GM21786 (cell line): ENCODE measurements around the gene DRAM1.
"Not testable (repeated sequence)": the region's sequence is repeated elsewhere in the genome, so short reads cannot be mapped to it uniquely, and the experiment has no call there.

Source experiments
- ATAC-seq: cut with Tn5 transposase; IDR thresholded peaks from one replicate; pipeline ENCODE4 v1.9.1; 2021; ENCODE audit not compliant: unreplicated experiment

The DRAM1 gene

GRCh38 chr12:101901777-101902176, 24.4 kb downstream of the DRAM1 start:
- no peak for ATAC-seq

DNA sequence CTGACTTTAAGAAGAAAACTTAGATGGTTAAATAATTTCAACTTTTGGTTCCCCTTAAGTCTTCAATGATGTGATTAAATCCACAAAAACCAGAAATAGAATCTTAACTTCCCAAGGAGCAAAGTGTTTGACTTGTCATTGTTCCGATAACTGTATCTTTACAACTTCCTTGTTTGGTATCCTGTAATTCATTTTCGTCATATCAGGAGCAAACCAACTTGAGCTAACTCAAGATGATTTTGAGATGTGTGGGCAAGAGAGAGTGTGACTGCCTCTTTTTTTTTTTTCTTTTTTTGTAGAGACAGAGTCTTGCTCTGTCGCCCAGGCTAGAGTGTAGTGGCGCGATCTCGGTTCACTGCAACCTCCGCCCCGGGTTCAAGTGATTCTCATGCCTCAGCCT, 25.3 kb downstream of the DRAM1 start:
- no peak for ATAC-seq

- no peak for ATAC-seq
Observed at GRCh38 chr12:101906226-101906625, 28.8 kb downstream of the DRAM1 start.

- no peak for ATAC-seq
Observed at GRCh38 chr12:101908395-101908794, 31.0 kb downstream of the DRAM1 start.

GRCh38 chr12:101909646-101910045, 32.3 kb downstream of the DRAM1 start:
- ATAC-seq = peak; percentile 34

DNA sequence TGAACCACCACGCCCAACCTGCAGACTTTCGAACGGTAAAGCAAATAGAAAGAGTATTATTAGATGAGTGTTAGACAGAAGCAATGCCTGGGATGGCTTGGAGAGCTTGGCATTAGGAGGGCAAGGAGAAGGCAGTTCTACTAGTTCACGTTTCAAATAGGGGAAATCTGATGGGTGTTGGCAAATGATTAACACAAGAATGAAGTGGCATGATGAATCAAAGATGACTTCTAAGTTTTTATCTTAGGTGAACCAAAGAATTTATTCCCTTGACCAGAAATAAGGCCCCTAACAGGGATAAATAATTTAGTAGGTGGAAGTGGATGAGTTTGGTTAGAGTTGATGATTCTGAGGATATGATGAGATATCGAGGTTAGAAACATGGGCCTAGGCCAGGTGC, 38.5 kb downstream of the DRAM1 start:
- no peak for ATAC-seq

GRCh38 chr12:101918805-101919204, 41.4 kb downstream of the DRAM1 start:
- not testable (repeated sequence) for ATAC-seq

- no peak for ATAC-seq
Observed at GRCh38 chr12:101919447-101919846, 42.1 kb downstream of the DRAM1 start.

DNA sequence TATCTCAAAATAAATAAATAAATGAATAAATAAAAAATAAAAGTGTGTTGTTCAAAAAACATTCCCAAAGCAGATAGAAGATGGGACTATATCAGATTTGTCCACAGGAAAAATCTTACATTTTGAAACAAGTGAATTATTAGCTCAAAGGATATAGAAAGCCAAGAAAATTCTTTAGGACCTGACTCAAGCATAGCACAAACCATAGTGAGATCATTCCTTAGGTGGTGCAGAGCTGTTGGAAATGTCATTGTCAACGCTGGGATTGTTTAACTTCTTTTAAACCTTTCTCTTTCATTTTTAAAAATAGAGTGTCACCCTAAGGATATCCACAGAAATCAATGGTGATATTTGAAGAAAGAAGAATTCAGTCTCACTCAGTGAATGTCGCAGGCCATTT, 43.5 kb downstream of the DRAM1 start:
- no peak for ATAC-seq

DNA sequence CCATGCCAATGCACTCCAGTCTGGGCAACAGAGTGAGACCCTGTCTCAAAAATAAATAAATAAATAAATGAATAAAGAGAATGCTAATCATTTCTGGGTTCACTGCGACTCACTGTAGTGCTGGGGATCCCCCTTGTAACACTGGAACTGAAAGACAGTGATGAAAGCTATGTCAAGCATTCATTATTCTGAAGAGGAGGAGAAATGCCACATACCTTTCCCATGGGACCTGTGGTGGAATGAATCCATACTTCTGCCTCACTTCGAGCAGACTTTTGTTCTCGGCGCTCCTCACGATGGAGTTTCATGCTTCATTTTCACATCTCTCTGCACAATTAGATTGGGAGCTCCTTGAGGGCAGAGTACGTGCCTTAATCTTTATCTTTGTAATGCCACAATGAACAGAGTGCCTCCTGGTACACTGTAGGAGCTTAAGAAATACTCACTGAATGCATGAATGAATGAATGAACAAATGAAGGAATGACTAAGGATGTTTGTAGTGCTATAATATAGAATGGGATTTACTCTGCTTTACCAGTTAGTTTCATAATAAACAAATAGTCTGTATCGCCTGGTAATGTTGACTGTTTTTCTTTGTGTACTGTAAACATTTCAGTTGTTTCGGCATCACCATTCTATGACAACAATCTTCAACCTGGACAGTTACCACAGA, 45.8 kb downstream of the DRAM1 start:
- peak; percentile 60 for ATAC-seq

GRCh38 chr12:101924618-101925017, 47.2 kb downstream of the DRAM1 start:
- ATAC-seq = no peak

DNA sequence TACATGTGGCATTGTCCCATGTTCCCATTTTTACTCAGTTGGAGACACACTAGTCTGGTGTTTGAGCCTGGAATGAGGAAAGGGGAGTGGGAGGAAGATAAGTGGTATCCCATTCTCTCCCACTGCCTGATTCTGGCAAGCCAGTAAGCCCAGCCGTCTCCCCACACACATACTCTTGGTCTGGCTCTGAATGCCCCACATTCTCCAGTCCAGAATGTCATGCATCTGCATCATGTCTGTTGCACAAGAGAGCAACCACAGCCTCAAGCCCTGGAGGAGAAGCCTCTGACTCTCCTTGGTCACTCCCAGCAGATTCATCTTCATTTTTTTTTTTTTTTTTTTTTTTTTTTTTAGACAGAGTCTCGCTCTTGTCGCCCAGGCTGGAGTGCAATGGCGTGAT, 48.0 kb downstream of the DRAM1 start:
- no peak for ATAC-seq

- no peak for ATAC-seq
Observed at GRCh38 chr12:101925935-101926334, 48.6 kb downstream of the DRAM1 start.

DNA sequence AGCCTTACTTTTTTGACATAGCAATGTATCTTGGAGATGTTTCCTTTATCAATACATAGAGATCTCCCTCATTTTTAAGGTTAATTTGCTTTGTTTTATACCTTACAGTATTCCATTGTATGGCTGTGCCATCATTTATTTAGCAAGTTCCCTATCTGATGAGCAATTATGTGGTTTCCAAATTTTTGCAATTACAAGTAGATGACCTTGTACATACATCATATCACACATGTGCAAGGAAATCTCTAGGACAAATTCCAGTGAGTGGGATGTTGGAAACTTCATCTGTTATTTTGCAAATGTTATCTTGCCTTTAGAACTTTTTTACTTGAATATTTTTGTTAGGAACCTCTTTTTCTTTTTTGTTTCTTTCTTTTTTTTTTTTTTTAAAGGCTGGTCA, 49.7 kb downstream of the DRAM1 start:
- ATAC-seq = no peak

DNA sequence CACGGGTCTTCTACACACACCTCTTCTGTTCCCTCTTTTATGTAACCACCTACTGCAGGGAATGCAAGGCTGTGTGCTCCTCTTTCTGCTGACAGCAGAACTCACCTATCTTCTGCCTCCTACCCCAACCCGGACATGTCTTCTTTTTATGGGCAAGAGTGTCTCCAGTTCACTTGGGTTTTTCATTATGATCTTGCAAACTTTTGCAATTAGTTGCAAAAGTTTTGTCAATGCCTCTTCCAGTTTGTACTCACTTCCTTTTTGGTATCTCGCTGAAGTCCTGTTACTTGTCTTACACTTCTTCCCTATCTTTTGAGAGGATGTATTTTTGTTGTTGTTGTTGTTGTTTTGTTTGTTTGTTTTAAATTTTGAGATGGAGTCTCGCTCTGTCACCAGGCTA, 50.6 kb downstream of the DRAM1 start:
- no peak for ATAC-seq

GRCh38 chr12:101928556-101928955, 51.2 kb downstream of the DRAM1 start:
- ATAC-seq = no peak

DNA sequence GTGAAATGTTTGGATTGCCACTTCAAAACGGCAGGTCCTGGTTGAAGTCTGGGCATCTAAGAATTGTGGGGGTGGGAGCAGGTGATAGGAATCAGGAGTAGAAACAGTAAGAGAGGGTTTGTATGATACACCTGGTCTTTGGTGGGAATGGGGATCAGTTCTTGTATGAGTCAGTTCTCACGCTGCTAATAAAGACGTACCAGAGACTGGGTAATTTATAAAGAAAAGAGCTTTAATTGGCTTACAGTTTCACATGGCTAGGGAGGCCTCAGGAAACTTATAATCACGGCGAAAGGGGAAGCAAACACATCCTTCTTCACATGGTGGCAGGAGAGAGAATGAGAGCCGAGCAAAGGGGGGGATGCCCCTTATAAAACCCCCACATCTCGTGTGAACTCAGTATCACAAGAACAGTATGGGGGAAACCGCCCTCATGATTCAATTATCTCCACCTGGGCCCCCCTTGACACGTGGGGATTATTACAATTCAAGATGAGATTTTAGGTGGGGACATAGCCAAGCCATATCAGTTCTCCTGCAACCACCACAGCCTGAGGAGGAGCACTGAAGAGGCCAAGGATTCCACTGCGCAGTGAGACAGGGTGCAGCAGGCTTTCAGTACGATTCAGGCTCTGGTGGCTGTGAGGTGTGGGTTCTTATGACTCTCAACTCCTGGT, 52.1 kb downstream of the DRAM1 start:
- peak; percentile 24 for ATAC-seq

DNA sequence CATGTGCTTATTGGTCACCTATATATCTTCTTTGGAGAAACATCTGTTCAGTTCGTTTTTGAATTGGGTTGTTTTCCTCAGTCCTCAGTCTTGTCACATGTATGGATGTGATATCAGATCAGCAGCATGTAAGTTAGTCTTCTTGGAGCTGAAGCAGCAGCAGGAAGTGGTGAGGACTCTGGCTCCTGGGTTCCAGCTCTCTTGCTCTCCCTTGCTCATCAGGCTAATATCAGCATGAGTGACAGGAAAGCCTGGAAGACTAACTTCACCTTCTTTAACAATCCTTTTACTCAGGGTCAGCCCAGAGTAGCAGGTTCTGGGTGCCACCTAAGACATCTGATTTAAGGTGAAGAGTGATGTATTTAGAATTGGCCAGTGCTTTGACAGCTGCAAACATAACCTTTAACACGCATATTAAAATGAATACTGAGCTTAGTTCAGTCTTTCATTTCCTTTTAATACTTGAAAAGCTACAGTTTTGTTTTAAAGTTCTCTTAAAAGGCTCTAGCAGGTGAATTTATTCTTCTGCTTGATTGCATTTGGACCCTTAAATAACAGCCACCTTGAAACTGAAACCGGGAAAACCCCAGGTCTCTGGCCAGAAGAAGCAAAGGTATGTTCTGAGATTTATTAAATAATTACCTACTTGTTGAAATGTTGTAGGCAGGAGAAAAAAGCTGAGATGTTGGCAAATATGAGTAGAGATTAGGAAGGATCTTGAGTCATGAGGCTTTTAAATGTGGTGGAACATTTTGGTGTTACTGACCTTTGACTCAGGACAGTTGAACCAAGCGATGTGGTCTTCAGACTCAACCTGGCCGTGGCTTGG, 54.3 kb downstream of the DRAM1 start:
- ATAC-seq = peak; percentile 40

DNA sequence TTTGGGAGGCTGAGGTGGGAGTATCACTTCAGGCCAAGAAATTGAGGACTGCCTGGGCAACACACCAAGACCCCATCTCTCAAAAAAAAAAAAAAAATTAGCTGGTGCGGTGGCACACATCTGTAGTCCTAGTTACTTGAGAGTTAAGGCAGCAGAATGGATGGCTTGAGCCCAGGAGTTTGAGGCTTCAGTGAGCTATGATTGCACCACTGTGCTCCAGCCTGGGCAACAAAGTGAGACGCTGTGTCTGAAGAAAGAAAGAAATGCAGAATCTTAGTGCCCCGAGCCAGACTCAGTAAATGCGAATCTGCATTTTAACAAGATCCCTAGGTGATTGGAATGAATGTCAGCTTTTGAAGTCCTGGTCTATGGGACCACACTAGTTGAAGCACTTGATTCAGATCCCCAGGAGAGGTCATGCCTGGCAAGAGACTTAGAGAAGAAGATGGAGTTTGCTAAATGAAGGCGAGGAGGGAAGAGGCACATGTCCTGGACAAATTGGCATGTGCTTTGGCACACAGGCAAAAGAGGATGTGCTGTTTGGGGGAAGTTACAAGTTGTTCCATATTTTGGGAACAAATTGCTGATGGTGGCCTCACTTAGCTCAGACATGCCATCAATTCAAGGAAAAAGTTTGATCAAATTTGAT, 56.6 kb downstream of the DRAM1 start:
- ATAC-seq = no peak

DNA sequence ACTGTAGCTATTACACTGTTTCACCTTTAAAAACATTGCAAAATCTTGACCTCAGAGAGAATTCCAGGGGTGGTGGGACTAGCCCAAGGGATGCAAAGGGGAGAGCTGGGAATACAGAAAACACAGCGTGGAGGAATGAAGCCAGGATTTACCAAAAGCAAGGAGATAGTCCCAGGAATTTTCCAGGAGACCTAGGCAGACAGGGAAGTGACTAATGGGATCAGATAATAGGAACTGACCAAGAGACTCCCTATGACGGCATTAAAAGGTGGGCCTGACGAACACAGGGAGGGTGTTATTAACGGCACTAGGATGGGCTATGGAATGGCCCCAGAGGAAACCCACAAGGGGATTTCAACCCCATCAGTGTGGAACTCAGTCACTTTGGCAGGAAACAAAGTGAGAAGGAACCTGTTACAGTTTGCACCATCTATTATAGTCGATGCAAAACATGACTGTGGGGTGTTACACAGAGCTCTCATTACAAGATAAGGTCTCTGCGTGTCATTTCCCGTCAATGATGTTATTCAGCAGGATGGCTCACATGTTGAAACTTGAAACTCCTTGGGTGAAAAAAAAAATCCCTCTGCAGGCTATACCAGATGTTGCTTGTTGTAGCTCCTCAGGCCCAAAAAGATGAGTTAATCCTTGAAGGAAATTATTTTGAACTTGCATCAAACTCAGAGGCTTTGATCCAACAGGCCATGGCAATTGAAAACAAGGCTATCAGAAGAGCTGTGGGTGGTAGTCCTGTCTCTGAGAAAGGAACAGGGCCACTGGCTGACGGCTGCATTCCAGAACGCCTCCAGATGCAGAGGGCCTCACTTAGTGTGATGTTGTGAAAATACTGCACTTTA, 58.7 kb downstream of the DRAM1 start:
- ATAC-seq = peak; percentile 81

GRCh38 chr12:101939306-101939705, 61.9 kb downstream of the DRAM1 start:
- no peak for ATAC-seq
